GM12892 (cell line): ENCODE measurements around the gene TCF19.
"Not testable (repeated sequence)": the region's sequence is repeated elsewhere in the genome, so short reads cannot be mapped to it uniquely, and the experiment has no call there.

Experiments
- DNase-seq: peaks from one replicate; pipeline ENCODE4 v3.0.0; 2011; ENCODE audit not compliant: insufficient read length
- FAIRE-seq: peaks from 2 replicates; lab custom pipeline; 2011; peaks lifted over from hg19 to GRCh38; lab: Jason Lieb, UNC
- POLR2A ChIP-seq: IDR thresholded peaks from 2 replicates; pipeline ENCODE4 v1.6.1; 2011; ENCODE audit warnings: low read depth, low read length, control low read depth
- POLR2AphosphoS5 ChIP-seq: IDR thresholded peaks from 2 replicates; pipeline ENCODE4 v1.6.1; 2011; ENCODE audit warnings: low read depth, low read length, control low read depth
- TAF1 ChIP-seq: IDR thresholded peaks from 2 replicates; pipeline ENCODE4 v1.6.1; 2011; ENCODE audit warnings: low read depth, mild to moderate bottlenecking, control low read depth, low read length, borderline replicate concordance

Gene TCF19

GRCh38 chr6:31152781-31153180 lies 5.6 kb upstream of the TCF19 start:
- FAIRE-seq (no peak), DNase-seq (no peak)
- TF ChIP-seq POLR2A (no peak), POLR2AphosphoS5 (no peak), TAF1 (no peak)

- DNase-seq (no peak), FAIRE-seq (no peak)
- TF ChIP-seq POLR2A (no peak), POLR2AphosphoS5 (no peak), TAF1 (no peak)
These were observed 4.0 kb upstream of the TCF19 start for GRCh38 chr6:31154436-31154835.

- FAIRE-seq = no peak
These were observed 1.7 kb upstream of the TCF19 start for GRCh38 chr6:31156641-31157040.

GRCh38 chr6:31157513-31158139 lies 763 bp upstream of the TCF19 start, which contains the start of gene CCHCR1:
CCHCR1 (minus strand) TSS chr6:31157802; CDS start chr6:31157600, 202 bp downstream.
- FAIRE-seq (peak; percentile 24), DNase-seq (no peak)
- TF ChIP-seq POLR2A = no peak
- no peak for TF ChIP-seq TAF1
- no peak for TF ChIP-seq POLR2AphosphoS5

More at GRCh38 chr6:31156641-31157040, 1.7 kb upstream of the TCF19 start:
- no peak for DNase-seq
- TF ChIP-seq POLR2AphosphoS5 (no peak), TAF1 (no peak), POLR2A (no peak)

- FAIRE-seq = peak; percentile 76
- TF ChIP-seq TAF1 (no peak), POLR2AphosphoS5 (peak; percentile 1), POLR2A (no peak; the same call in 1 of the 2 replicates)
- no peak for DNase-seq
These were observed 770 bp downstream of the TCF19 start for GRCh38 chr6:31158863-31159855.

GRCh38 chr6:31161216-31162126 lies 3.1 kb downstream of the TCF19 start:
- no peak for TF ChIP-seq POLR2AphosphoS5
- no peak for FAIRE-seq
- no peak for DNase-seq

- TF ChIP-seq TAF1 (no peak), POLR2A (no peak)
- DNase-seq (no peak), FAIRE-seq (no peak)
These were observed 4.2 kb downstream of the TCF19 start for GRCh38 chr6:31162463-31163165.

- FAIRE-seq = no peak
- DNase-seq = no peak
- TF ChIP-seq POLR2A (0 out of 2 replicates have a peak, but pooled peaks have one; percentile 15), TAF1 (no peak), POLR2AphosphoS5 (no peak)
These were observed 5.5 kb downstream of the TCF19 start for GRCh38 chr6:31163922-31164321.

GRCh38 chr6:31164475-31165063 lies 6.2 kb downstream of the TCF19 start:
- DNase-seq = not testable (repeated sequence)
- FAIRE-seq = peak; percentile 65

- peak; percentile 78 for TF ChIP-seq POLR2AphosphoS5
- 0 out of 2 replicates have a peak, but pooled peaks have one; percentile 46 for TF ChIP-seq TAF1
- peak; percentile 80 for TF ChIP-seq POLR2A
- DNase-seq = not testable (repeated sequence)
- peak; percentile 89 for FAIRE-seq
These were observed 6.9 kb downstream of the TCF19 start for GRCh38 chr6:31165064-31165832.
